Sciatic nerve (tissue), 2 donors: ENCODE measurements around the gene CYP26A1. TPM values are rescaled to one million over a fixed set of nuclear protein-coding genes. Genes with fewer than 3 reads are reported as not detected.
"Not testable (repeated sequence)": the region's sequence is repeated elsewhere in the genome, so short reads cannot be mapped to it uniquely, and the experiment has no call there.

Experiments used
- ATAC-seq: fragments of 200-7000 bp; cut with Tn5 transposase; one replicate; pipeline ENCODE4 v1.9.1; 2020; ENCODE audit warnings: mild to moderate bottlenecking, moderate library complexity
- DNase-seq: peaks from one replicate; pipeline ENCODE4 v3.0.0-alpha.2; 2020; ENCODE audit warnings: low spot score
- intact Hi-C: fragments of 100-400 bp; cut with DNase I; formaldehyde crosslinking; loops from one replicate; pipeline ENCODE4 v1.14.2; 2022
- total RNA-seq: library from RNA; stranded (reverse); fragmentation: NEBNext Ultra II Directional; extraction: Animal tissue kit (Norgen Biotek cat#: 25700); gene quantifications from one replicate; pipeline ENCODE4 v1.2.1, GENCODE V29; 2021
- donor health status: DM: no; HTN: no; CAD: no.
- donor health status: DM: no; HTN: no; CAD: no.

The CYP26A1 gene
- total RNA-seq, 1 donor from 2014 or later: not detected

DNA sequence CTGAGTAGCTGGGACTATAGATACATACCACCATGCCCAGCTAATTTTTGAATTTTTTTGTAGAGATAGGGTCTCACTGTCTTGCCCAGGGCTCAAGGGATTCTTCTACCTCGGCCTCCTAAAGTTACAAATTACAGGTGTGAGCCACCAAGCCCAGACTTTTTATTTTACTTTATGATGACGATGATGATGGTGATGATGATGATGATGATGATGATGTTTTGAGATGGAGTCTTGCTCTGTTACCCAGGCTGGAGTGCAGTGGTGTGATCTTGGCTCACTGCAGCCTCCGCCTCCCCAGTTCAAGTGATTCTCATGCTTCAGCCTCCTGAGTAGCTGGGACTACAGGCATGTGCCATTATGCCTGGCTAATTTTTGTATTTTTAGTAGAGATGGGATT lies 27.5 kb downstream of the CYP26A1 start:
- DNase-seq, ATAC-seq, intact Hi-C loops: not testable (repeated sequence)

DNA sequence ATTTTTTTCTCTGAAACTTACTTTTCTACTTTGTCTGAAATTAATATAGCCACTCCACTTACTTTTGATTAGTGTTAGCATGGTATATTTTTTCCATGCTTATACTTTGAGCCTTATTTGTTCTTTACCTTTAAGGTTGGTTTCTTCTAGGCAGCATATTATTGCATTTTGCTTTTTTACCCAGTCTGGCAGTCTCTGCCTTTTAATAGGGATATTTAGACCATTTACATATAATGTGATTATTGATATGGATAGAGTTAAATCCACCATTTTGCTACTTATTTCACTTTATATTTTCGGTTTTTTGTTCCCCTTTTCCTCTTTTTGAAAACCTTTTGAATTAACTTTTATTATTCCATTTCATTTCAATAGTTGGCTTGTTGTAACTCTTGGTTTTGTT lies 30.3 kb downstream of the CYP26A1 start:
- no peak for ATAC-seq
- DNase-seq: no peak
- intact Hi-C loops: no loop called here

DNA sequence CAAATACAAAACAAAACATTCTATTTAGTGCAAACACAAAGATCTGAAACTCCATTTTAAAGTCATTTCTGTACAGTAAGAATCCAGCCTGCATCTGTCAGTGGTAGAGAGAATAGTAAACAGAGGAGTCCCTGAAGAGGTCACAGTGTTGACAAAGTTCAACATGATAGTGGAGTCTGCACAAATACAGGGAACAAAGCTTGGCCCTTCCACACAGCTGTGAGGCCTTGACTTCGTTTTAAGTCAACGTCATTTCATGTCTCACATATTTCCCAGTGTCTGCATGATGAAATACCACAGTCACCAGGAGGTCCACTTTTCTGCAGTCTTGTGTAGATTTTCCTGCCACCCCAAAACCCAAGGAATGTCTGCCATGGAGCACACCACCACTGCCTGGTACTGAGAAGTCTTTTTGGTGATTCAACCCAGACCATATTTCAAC lies 33.0 kb downstream of the CYP26A1 start:
- intact Hi-C loops: no loop called here
- DNase-seq (no peak), ATAC-seq (no peak)

DNA sequence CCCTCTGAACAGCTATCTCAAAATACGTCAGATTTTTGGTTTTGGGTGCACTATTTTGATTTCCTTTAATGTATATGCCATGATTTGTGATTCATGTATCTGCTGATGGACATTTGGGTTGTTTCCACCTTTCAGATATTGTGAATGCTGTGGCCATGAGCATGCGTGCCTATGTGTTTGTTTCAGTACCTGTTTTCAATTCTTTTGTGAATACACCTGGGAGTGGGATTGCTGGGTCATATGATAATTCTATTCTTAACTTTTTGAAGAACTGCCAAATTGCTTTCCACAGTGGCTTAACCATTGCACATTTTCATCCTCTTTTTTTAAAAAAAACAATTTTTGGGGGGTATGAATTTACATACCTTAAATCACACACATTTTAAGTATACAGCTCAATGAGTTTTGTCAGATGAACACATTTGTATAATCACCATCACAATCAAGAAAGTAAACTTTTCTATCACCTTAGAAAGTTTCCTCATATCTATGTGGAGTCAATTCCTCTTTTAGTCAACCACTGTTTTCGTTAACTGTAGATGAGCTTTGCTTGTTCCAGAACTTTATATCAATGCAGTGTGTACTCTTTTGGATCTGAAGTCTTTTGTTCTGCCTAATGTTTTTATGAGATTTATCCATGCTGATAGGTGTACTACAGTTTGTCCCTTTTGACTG lies 36.9 kb downstream of the CYP26A1 start:
- DNase-seq: no peak
- intact Hi-C loops: no loop called here
- no peak for ATAC-seq

DNA sequence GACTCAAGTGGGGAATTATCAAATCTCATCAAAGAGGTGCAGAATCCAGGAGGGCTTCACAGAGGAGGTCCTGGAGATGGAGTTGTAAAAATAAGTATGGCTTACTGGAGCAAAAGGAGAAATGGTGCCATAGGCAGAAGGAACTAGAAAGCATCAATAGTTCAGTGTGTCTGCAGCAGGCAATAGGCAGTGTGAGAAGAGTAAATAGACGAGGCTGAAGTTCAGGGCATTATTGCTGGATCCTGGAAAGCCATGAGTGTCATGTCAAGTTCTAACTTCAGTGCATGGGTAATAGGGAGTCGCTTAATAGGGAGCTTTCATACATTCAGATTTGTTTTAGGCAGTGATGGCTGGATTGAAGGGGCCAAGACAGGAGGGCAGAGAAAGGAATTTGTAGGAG lies 39.3 kb downstream of the CYP26A1 start:
- DNase-seq (no peak), ATAC-seq (no peak)
- intact Hi-C loops: no loop called here

DNA sequence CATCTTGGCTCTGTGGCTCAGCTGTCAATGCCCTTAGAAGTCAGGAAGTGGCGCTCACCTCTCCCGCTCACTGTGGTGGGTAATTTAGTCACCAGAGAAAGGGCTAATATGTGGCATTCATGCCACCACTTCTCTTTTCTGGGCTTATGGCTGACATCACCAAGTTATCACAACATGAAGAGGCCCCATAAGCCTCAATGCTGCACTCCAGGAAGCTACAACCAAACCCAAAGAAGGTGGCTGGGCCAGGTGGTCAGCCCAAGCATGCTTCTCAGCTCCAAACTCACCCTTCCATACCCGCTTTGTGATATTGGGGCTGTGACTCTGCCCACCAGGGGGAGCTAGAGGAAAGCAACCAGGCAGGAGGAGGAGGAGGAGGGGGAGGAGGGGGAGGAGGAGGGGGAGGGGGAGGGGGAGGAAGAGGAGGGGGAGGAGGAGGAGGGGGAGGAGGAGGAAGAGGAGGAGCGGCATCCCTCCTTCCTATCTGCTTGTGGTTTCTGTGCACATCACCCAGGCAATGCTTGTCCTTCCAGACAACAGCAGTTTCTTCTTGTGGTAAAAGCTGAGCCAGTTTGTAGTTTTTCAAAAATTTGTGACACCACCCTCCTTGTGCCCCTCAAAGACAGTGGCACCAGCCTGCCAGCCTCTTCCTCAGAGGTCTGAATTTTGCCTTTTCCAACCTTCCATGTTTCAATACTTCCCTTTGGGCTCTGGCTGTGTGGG lies 42.1 kb downstream of the CYP26A1 start:
- peak; percentile 72 for ATAC-seq
- DNase-seq: peak; percentile 78
- intact Hi-C loops: no loop called here

DNA sequence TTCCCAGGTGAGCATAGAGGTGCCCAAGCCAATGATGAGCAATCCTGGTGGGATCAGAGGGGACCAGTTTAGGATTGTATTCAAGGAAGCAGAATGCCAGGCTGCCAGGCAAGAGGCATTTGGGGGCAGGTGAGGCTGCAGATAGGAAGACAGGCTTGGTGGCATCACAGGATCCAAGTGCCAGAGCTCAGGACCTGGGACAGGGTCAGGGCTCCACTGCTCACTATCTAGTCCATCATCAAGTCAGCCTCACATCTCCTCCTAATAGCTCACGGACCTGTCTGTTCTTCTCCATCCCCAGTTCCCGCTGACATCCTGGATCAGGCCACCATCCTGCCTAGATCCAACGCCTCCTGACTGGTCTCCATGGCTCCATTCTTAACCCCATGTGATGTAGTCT lies 47.6 kb downstream of the CYP26A1 start:
- intact Hi-C loops: no loop called here
- no peak for ATAC-seq

DNA sequence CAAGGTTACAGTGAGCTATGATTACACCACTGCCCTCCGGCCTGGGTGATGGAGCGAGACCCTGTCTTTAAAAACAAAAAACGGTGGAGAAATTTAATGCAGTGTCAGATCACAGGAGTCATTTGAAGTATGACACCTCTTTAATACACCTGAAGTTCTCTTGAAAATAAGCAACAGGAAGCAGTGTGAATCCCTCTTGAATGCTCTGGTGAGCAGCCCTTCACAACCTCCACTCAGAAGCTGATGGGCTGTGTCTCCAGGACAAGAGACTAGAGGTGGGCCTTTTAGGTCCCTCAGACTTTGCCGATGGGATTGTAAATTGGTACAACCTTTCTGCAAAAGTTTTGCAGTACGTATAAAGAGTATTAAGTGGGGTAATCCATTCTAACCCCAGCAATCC lies 50.1 kb downstream of the CYP26A1 start:
- intact Hi-C loops: no loop called here
- DNase-seq: no peak
- no peak for ATAC-seq

More for the DNA sequence above, 47.6 kb downstream of the CYP26A1 start:
- no peak for DNase-seq

DNA sequence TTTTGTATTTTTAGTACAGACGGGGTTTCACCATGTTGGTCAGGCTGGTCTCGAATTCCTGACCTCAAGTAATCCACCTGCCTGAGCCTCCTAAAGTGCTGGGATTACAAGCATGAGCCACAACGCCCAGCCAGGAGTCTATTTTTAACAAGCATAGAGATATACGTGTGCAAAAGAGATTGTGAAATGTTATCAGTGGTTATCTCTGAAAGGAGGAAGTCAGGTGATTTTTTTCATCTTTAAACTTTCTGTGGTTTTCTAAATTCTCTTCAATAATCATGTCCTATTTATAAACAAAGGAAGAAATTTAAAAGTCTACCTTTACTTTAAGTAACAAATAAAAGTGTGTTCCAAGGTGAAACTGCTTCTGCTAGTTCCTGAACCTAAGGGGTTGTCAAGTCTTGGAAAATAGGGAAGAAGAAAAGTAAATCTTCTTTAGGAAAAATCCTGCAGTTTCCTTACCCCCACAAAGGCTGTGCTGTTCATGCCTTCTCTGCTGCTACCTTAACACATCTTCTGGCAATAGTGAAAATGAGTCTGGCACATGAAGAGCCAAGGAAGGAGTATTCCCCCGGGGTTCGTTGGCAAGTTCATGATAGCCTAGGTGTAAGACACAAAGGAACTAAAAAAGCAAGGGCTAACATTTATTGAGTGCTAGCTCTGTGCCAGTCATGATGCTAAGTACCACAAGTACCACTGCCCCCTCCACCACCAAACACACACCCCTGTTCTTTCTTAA lies 51.1 kb downstream of the CYP26A1 start:
- ATAC-seq: no peak
- intact Hi-C loops: no loop called here

DNA sequence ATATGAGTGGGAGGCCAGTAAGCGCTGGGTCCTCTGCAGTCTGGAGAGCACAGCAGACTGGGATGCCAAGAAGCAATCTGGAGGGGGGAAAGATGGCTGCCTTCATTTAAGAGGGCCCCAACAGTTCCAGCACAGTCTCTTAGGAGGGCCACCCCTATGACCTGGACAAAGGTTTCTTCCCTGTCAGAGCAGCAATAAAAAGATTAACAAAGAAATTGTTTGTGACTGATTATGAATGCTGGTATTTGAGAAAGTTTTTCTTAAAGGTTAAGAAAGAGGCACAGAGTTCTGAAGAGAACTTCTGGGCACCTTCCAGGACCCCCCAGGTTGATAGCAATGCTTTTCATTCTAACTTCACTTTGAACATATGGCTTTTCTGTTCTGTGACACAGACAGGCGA lies 52.3 kb downstream of the CYP26A1 start:
- intact Hi-C loops: no loop called here
- no peak for ATAC-seq
- DNase-seq: no peak

More for the DNA sequence above, 51.1 kb downstream of the CYP26A1 start:
- no peak for DNase-seq

DNA sequence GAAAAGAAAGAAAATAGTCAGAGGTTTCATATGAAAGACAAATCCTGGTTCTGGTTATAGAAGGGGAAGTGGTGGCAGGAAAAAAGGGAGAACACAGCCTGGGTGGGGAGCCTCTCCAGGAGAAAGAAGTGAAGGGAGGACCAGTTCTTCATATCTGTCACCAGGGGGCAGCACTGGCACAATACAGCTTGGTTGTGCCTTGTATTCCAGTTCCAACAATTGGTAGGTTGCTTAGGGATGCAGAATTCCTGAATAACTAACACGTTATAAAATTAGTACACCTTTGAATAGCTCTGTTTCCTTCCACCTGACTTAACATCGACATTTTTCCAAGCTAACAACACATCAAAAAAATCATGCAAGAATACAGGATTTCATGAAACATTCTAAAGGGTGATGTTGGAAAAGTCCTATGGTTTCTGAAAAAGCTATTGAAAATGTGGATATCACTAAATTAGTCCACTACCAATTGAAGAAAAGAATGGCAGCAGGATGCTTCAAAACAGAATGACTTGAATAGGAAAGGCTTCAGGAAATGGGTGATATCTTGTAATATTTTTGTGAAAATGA lies 52.9 kb downstream of the CYP26A1 start:
- intact Hi-C loops: no loop called here

More for the DNA sequence above, 52.9 kb downstream of the CYP26A1 start:
- ATAC-seq (no peak), DNase-seq (no peak)

Other genes starting within 250 kb of the CYP26A1 start
- 22.9 TPM for gene EXOC6, start 225.4 kb upstream of the CYP26A1 start, total RNA-seq
- 0.85 TPM for gene CYP26C1, start 13.1 kb upstream of the CYP26A1 start, total RNA-seq